HG03025 (cell line): ENCODE data around the gene FLNB.

Experiments used
- ATAC-seq: cut with Tn5 transposase; IDR thresholded peaks from one replicate; pipeline ENCODE4 v1.9.1; 2021; ENCODE audit warnings: mild to moderate bottlenecking, moderate library complexity; ENCODE audit not compliant: unreplicated experiment, low FRiP score

FLNB gene

GRCh38 chr3:58102976-58103451 is 94.8 kb downstream of the FLNB start:
- ATAC-seq = no peak

- ATAC-seq = no peak
These were observed 95.9 kb downstream of the FLNB start for GRCh38 chr3:58104151-58104550.

GRCh38 chr3:58104712-58105111 is 96.5 kb downstream of the FLNB start:
- no peak for ATAC-seq

GRCh38 chr3:58105196-58105595 is 97.0 kb downstream of the FLNB start:
- ATAC-seq = no peak

GRCh38 chr3:58106061-58106460 is 97.8 kb downstream of the FLNB start:
- ATAC-seq = no peak

GRCh38 chr3:58106640-58107039 is 98.4 kb downstream of the FLNB start:
- no peak for ATAC-seq

GRCh38 chr3:58107597-58107996 is 99.4 kb downstream of the FLNB start:
- no peak for ATAC-seq

GRCh38 chr3:58109752-58110151 is 101.5 kb downstream of the FLNB start:
- ATAC-seq = no peak

GRCh38 chr3:58111513-58112184 is 103.4 kb downstream of the FLNB start:
- ATAC-seq = no peak

- ATAC-seq = no peak
These were observed 103.9 kb downstream of the FLNB start for GRCh38 chr3:58112185-58112535.

- ATAC-seq = no peak
These were observed 107.0 kb downstream of the FLNB start for GRCh38 chr3:58115175-58115574.

- ATAC-seq = peak; percentile 70
These were observed 108.1 kb downstream of the FLNB start for GRCh38 chr3:58116161-58116955.

- no peak for ATAC-seq
These were observed 108.8 kb downstream of the FLNB start for GRCh38 chr3:58116985-58117384.

- no peak for ATAC-seq
These were observed 109.4 kb downstream of the FLNB start for GRCh38 chr3:58117561-58118181.

GRCh38 chr3:58119186-58119585 is 111.0 kb downstream of the FLNB start:
- no peak for ATAC-seq

- ATAC-seq = no peak
These were observed 112.0 kb downstream of the FLNB start for GRCh38 chr3:58120075-58120812.

- ATAC-seq = no peak
These were observed 113.0 kb downstream of the FLNB start for GRCh38 chr3:58121183-58121582.

- ATAC-seq = no peak
These were observed 114.9 kb downstream of the FLNB start for GRCh38 chr3:58122936-58123700.

- ATAC-seq = no peak
These were observed 116.2 kb downstream of the FLNB start for GRCh38 chr3:58124387-58124786.
